Measurements from ENCODE around the gene EIF4EBP3. TPM values are rescaled to one million over a fixed set of nuclear protein-coding genes. Genes with fewer than 3 reads are reported as not detected.
"Not testable (repeated sequence)": the region's sequence is repeated elsewhere in the genome, so short reads cannot be mapped to it uniquely, and the experiment has no call there.

The EIF4EBP3 gene
- total RNA-seq, 2 experiments from 2014 or later = 12.7 to 15.1 TPM

- H3K27ac Mint-ChIP-seq = no peak overlapping the region
- CTCF ChIA-PET = no interaction called here
- ATAC-seq (ENCODE audit: poor library complexity) (peak; percentile 75), DNase-seq (no peak)
- no peaks in the 10 kb centered on the region for H3K4me1 Mint-ChIP-seq (ENCODE audit: low read depth)
- intact Hi-C loops (cut with DNase I, micrococcal nuclease) = no loop called here
- no peaks in the 10 kb centered on the region for H3K9me3 Mint-ChIP-seq
- H3K4me3 Mint-ChIP-seq = no peak overlapping the region
- no peak overlapping the region for H3K4me3 ChIP-seq (ENCODE audit: low read length)
- H3K36me3 Mint-ChIP-seq (ENCODE audit: low read depth) = no peaks in the 10 kb centered on the region
- H3K9me3 ChIP-seq (ENCODE audit: control insufficient read depth in 1 of 2, insufficient read depth in 1 of 2, low read length in 2 of 2) = no peaks in the 10 kb centered on the region
- no peaks in the 10 kb centered on the region for H3K36me3 ChIP-seq (ENCODE audit: insufficient read depth, low read length)
- POLR2A ChIA-PET = interaction anchor here (0.7 to 1.4 kb wide), 5 partner anchors 13 to 139 kb away, joined by 3 to 4 read pairs (median 3); partner anchors contain the start of genes APBB3, CD14, IK and NDUFA2
- peaks cover 5% of the 10 kb centered on the region for H3K4me1 ChIP-seq (ENCODE audit: insufficient read depth, low read length)
- H3K27me3 Mint-ChIP-seq = no peaks in the 10 kb centered on the region
- no peak overlapping the region for H3K27ac ChIP-seq (ENCODE audit: low read depth in 1 of 2, low read length in 2 of 2)
- no peaks in the 10 kb centered on the region for H3K27me3 ChIP-seq (ENCODE audit: control insufficient read depth in 1 of 2, insufficient read depth in 2 of 2, low read length in 2 of 2)
- TF ChIP-seq, protein P1, sequence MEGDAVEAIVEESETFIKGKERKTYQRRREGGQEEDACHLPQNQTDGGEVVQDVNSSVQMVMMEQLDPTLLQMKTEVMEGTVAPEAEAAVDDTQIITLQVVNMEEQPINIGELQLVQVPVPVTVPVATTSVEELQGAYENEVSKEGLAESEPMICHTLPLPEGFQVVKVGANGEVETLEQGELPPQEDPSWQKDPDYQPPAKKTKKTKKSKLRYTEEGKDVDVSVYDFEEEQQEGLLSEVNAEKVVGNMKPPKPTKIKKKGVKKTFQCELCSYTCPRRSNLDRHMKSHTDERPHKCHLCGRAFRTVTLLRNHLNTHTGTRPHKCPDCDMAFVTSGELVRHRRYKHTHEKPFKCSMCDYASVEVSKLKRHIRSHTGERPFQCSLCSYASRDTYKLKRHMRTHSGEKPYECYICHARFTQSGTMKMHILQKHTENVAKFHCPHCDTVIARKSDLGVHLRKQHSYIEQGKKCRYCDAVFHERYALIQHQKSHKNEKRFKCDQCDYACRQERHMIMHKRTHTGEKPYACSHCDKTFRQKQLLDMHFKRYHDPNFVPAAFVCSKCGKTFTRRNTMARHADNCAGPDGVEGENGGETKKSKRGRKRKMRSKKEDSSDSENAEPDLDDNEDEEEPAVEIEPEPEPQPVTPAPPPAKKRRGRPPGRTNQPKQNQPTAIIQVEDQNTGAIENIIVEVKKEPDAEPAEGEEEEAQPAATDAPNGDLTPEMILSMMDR (IDR thresholded peaks at IDR 0.05) = no peak
These were observed 29.3 kb downstream of the EIF4EBP3 start for GRCh38 chr5:140576776-140577201.

DNA sequence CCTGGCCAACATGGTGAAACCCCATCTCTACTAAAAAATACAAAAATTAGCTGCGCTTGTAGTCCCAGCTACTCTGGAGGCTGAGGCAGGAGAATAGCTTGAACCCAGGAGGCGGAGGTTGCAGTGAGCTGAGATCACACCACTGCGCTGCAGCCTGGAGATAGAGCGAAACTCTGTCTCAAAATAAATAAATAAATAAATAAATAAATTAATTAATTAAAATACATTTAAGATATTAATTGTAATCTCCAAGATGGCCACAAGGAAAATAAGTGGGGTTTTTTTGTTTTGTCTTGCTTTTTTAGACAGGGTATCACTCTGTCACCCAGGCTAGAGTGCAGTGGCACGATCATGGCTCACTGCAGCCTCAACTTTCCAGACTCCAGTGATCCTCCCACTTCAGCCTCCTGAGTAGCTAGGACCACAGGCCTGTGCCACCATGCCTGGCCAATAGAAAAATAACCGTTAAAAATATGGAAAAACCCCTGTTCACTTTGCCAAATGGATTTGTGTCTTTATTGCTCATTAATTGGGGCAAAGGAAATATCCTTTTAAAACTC is 31.8 kb downstream of the EIF4EBP3 start:
- H3K9me3 Mint-ChIP-seq; H3K4me1 ChIP-seq (ENCODE audit: insufficient read depth, low read length); intact Hi-C loops (cut with DNase I, micrococcal nuclease); H3K36me3 Mint-ChIP-seq (ENCODE audit: low read depth); H3K9me3 ChIP-seq (ENCODE audit: control insufficient read depth in 1 of 2, insufficient read depth in 1 of 2, low read length in 2 of 2); POLR2A ChIA-PET; DNase-seq; H3K27ac Mint-ChIP-seq; H3K4me3 Mint-ChIP-seq; H3K27ac ChIP-seq (ENCODE audit: low read depth in 1 of 2, low read length in 2 of 2); CTCF ChIA-PET; ATAC-seq (ENCODE audit: poor library complexity); H3K4me1 Mint-ChIP-seq (ENCODE audit: low read depth); H3K4me3 ChIP-seq (ENCODE audit: low read length); H3K27me3 Mint-ChIP-seq; H3K27me3 ChIP-seq (ENCODE audit: control insufficient read depth in 1 of 2, insufficient read depth in 2 of 2, low read length in 2 of 2); H3K36me3 ChIP-seq (ENCODE audit: insufficient read depth, low read length): not testable (repeated sequence)

- no peak for ATAC-seq (ENCODE audit: poor library complexity)
- no peaks in the 10 kb centered on the region for H3K4me1 Mint-ChIP-seq (ENCODE audit: low read depth)
- ChIA-PET POLR2A (no interaction called here), CTCF (no interaction called here)
- Histone ChIP-seq H3K4me1 (ENCODE audit: insufficient read depth, low read length) (no peaks in the 10 kb centered on the region), H3K36me3 (ENCODE audit: insufficient read depth, low read length) (no peaks in the 10 kb centered on the region), H3K4me3 (ENCODE audit: low read length) (no peak overlapping the region), H3K27ac (ENCODE audit: low read depth in 1 of 2, low read length in 2 of 2) (no peak overlapping the region), H3K27me3 (ENCODE audit: control insufficient read depth in 1 of 2, insufficient read depth in 2 of 2, low read length in 2 of 2) (no peaks in the 10 kb centered on the region), H3K9me3 (ENCODE audit: control insufficient read depth in 1 of 2, insufficient read depth in 1 of 2, low read length in 2 of 2) (no peaks in the 10 kb centered on the region)
- TF ChIP-seq, protein P1 (IDR thresholded peaks at IDR 0.05) = no peak
- H3K9me3 Mint-ChIP-seq = no peaks in the 10 kb centered on the region
- DNase-seq = no peak
- H3K27ac Mint-ChIP-seq = no peak overlapping the region
- intact Hi-C loops (cut with DNase I, micrococcal nuclease) = loop anchor here in 1 of 2 experiments (5.0 kb wide), 1 partner anchor 40 kb away; no protein-coding TSS in a partner anchor
- H3K36me3 Mint-ChIP-seq (ENCODE audit: low read depth) = no peaks in the 10 kb centered on the region
- no peaks in the 10 kb centered on the region for H3K27me3 Mint-ChIP-seq
- no peak overlapping the region for H3K4me3 Mint-ChIP-seq
These were observed 40.0 kb downstream of the EIF4EBP3 start for GRCh38 chr5:140587495-140587894.
